Vagina (tissue), 2 donors: ENCODE data around the gene CCBE1. TPM values are rescaled to one million over a fixed set of nuclear protein-coding genes. Genes with fewer than 3 reads are reported as not detected.

Experiments
- DNase-seq, 2 donors: peaks; one replicate each; pipeline ENCODE4 v3.0.0-alpha.2; 2017; ENCODE audit errors: extremely low spot score in 2 of 2
- H3K27ac ChIP-seq: fragments of 200-600 bp; sonication (generic); one replicate; pipeline ENCODE4 v1.5.1; 2019
- H3K27me3 ChIP-seq: fragments of 200-600 bp; sonication (generic); one replicate; pipeline ENCODE4 v1.5.1; 2019
- H3K36me3 ChIP-seq, 2 donors: fragments of 200-600 bp; sonication (generic); one replicate each; pipeline ENCODE4 v1.5.1; 2017 to 2019
- H3K4me1 ChIP-seq: fragments of 200-600 bp; sonication (generic); one replicate; pipeline ENCODE4 v1.5.1; 2019
- H3K4me3 ChIP-seq, 2 donors: fragments of 200-600 bp; sonication (generic); 1 replicate in 1 of 2; 2 replicates in 1 of 2; pipeline ENCODE4 v1.5.1; 2016 to 2019
- H3K9me3 ChIP-seq: fragments of 200-600 bp; sonication (generic); one replicate; pipeline ENCODE4 v1.5.1; 2019
- POLR2A ChIP-seq, 2 donors: fragments of 450-650 bp; IDR thresholded peaks; one replicate each; pipeline ENCODE4 v1.6.1; 2017; ENCODE audit warnings: antibody characterized with exemption in 2 of 2, mild to moderate bottlenecking in 2 of 2, moderate library complexity in 2 of 2
- POLR2AphosphoS5 ChIP-seq, 2 donors: sonication (generic); formaldehyde crosslinking; IDR thresholded peaks; one replicate each; pipeline ENCODE4 v1.9.0; 2017; ENCODE audit warnings: antibody characterized with exemption in 2 of 2, mild to moderate bottlenecking in 2 of 2, low read depth in 1 of 2; ENCODE audit not compliant: insufficient read depth in 1 of 2
- intact Hi-C: fragments of 100-400 bp; cut with DNase I; formaldehyde crosslinking; loops from one replicate; pipeline ENCODE4 v1.15.1; 2023
- total RNA-seq: library from RNA; depleted of rRNA; stranded (reverse); fragments of >200 nt; gene quantifications from one replicate; pipeline ENCODE4 v1.2.3, GENCODE V29; 2016
- TF ChIP-seq, protein P1 (sequence below), 3 experiments: fragments of 450-650 bp in 2 of 3; fragments of 200-600 bp in 1 of 3; sonication (generic) in 1 of 3; IDR thresholded peaks; one replicate each; pipeline ENCODE4 v1.5.1; 2017 to 2019; ENCODE audit warnings: antibody characterized with exemption in 3 of 3, mild to moderate bottlenecking in 2 of 3, moderate library complexity in 2 of 3

The CCBE1 gene
- total RNA-seq, 1 donor from 2014 or later = 2.9 TPM

DNA sequence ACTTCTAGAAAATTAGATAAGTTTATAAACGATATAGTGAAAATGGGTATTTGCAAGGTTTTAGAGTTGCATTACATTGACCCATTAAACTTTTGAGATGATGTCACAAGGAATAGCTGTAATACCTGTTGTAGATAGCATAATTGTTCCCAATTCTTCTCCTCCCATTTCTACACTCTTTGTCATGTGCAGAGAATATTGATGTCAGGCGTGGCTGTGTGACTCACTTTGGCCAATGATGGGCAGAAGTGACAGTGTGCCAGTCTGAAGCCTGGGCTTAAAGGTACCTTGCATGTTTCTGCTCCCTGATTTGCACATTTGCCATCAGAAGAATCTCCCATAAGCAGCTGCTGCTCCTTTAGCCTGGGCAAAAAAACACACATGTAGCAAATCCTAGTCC lies 26.9 kb upstream of the CCBE1 start:
- no peak for TF ChIP-seq POLR2AphosphoS5 (IDR thresholded peaks at IDR 0.05; ENCODE audit: insufficient read depth in 1 of 2, low read depth in 1 of 2)
- TF ChIP-seq POLR2A (IDR thresholded peaks at IDR 0.05) = no peak
- TF ChIP-seq, protein P1, sequence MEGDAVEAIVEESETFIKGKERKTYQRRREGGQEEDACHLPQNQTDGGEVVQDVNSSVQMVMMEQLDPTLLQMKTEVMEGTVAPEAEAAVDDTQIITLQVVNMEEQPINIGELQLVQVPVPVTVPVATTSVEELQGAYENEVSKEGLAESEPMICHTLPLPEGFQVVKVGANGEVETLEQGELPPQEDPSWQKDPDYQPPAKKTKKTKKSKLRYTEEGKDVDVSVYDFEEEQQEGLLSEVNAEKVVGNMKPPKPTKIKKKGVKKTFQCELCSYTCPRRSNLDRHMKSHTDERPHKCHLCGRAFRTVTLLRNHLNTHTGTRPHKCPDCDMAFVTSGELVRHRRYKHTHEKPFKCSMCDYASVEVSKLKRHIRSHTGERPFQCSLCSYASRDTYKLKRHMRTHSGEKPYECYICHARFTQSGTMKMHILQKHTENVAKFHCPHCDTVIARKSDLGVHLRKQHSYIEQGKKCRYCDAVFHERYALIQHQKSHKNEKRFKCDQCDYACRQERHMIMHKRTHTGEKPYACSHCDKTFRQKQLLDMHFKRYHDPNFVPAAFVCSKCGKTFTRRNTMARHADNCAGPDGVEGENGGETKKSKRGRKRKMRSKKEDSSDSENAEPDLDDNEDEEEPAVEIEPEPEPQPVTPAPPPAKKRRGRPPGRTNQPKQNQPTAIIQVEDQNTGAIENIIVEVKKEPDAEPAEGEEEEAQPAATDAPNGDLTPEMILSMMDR (IDR thresholded peaks at IDR 0.05) = no peak
- Histone ChIP-seq H3K27me3 (no peaks in the 10 kb centered on the region), H3K9me3 (no peaks in the 10 kb centered on the region), H3K4me3 (no peak overlapping the region), H3K27ac (no peak overlapping the region), H3K4me1 (no peaks in the 10 kb centered on the region), H3K36me3 (no peaks in the 10 kb centered on the region)
- intact Hi-C loops = no loop called here
- DNase-seq = peak in 1 of 2 donors; percentile 37

DNA sequence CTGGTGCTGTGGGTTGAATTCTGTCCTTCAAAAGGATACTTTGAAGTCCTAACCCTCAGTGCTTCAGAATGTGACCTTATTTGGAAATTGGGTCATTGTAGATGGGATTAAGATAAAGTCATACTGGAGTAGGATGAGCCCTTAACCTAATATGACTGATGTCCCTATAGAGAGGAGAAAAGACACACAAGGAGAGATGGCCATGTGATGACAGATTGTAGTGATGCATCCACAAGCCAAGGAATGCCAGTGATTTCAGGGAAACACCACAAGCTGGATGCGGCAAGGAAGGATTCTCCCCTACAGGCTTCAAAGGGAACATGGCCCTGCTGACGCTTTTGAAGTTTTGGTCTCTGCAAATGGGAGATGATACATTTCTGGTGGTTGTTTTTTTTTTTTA lies 24.7 kb upstream of the CCBE1 start:
- Histone ChIP-seq H3K4me1 (peaks cover 11% of the 10 kb centered on the region), H3K9me3 (no peaks in the 10 kb centered on the region), H3K36me3 (no peaks in the 10 kb centered on the region), H3K27me3 (no peaks in the 10 kb centered on the region), H3K27ac (no peak overlapping the region), H3K4me3 (no peak overlapping the region)
- intact Hi-C loops = no loop called here
- peak in 1 of 2 donors; percentile 9 for DNase-seq
- TF ChIP-seq POLR2A (IDR thresholded peaks at IDR 0.05) (no peak), POLR2AphosphoS5 (IDR thresholded peaks at IDR 0.05; ENCODE audit: insufficient read depth in 1 of 2, low read depth in 1 of 2) (no peak)
- TF ChIP-seq, protein P1 (IDR thresholded peaks at IDR 0.05) = no peak

DNA sequence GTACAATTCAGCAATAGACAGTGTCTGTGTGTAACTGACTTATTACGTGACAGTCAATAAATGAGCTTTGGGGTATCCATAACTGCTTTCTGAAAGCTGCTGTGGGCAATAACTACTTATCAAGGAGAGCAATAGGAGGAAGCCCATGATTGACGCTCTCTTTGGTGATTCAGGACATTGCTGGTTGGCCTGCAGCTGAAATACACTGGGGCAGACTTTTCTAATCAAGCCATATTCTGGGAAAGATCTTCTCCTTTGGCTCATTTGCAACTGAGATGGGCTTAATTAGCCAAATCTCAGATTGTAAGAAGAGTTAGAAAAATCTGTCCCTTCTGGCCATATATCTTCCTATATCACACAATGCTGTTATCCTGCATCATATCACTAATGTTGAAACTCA lies 24.0 kb upstream of the CCBE1 start:
- H3K9me3 ChIP-seq = no peaks in the 10 kb centered on the region
- H3K27me3 ChIP-seq = no peaks in the 10 kb centered on the region
- no peak overlapping the region for H3K27ac ChIP-seq
- no peak for TF ChIP-seq POLR2AphosphoS5 (IDR thresholded peaks at IDR 0.05; ENCODE audit: insufficient read depth in 1 of 2, low read depth in 1 of 2)
- no peak for TF ChIP-seq POLR2A (IDR thresholded peaks at IDR 0.05)
- TF ChIP-seq, protein P1 (IDR thresholded peaks at IDR 0.05) = no peak
- H3K4me1 ChIP-seq = peaks cover 11% of the 10 kb centered on the region
- intact Hi-C loops = no loop called here
- no peak overlapping the region for H3K4me3 ChIP-seq
- DNase-seq = no peak
- no peaks in the 10 kb centered on the region for H3K36me3 ChIP-seq

DNA sequence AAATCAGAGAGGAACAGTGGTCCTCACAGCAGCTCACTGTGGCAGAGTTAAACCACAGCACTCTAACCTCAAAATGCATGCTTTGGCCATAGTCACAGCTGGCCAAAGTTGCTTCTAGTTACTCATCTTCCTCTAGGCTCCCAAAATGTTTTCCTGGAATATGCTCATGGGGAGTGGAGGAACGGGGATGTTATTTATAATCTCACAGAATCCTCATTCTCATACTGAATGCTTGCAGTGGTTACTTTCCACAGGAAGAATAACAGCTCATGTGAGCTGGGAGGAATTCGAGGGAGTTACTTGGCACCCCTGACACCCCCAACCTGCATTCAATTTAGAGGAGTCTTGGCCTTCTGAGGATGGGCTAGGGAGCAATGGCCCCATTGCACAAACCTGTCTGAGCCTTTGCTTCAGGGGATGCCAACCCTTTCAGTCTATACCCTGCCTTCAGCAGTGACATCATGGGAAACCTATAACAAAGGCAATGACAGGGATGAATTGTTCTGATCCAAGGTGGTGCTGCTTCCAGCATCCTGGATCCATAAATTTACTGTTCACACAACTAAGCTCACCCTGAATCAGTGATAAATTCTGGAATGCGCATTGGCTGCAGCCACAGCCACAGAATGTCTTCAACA lies 22.4 kb upstream of the CCBE1 start:
- intact Hi-C loops = no loop called here
- Histone ChIP-seq H3K27me3 (no peaks in the 10 kb centered on the region), H3K4me3 (no peak overlapping the region), H3K4me1 (peaks cover 11% of the 10 kb centered on the region), H3K9me3 (no peaks in the 10 kb centered on the region), H3K36me3 (no peaks in the 10 kb centered on the region), H3K27ac (no peak overlapping the region)
- DNase-seq = no peak
- TF ChIP-seq, protein P1 (IDR thresholded peaks at IDR 0.05) = no peak
- TF ChIP-seq POLR2A (IDR thresholded peaks at IDR 0.05) = no peak
- TF ChIP-seq POLR2AphosphoS5 (IDR thresholded peaks at IDR 0.05; ENCODE audit: insufficient read depth in 1 of 2, low read depth in 1 of 2) = no peak

DNA sequence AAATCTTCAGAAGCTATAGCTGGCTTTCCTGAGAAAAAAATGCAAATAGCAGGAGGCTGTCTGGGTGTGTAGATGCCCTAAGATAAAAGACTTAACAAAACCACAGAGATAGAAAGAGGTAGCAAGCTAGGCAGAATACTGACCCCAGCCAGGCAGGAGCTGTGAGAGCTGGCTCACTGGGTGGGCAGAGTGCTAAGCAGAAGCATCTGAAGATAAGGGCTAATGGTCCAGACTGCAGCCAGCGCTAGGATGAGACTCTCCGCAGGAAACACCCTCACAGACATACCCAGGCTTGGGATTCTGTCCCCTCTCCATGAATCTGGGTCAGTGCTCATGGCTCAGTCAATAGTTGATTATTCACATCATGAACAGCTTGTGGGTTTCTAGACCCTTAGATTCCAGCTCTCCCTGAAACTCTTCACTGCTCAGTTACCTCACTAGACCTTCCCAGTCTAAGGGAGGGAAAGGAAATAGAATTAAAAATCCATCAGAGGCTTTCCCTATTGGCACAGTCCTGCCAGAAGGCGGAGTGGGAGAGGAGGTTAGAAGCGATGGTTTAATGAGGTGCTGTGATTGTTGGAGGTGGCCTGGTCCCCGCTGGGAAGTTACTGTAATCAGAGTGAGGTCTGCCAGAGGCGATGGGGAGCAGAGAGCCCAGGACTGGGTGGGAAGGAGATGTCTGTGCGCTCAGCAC lies 21.4 kb upstream of the CCBE1 start:
- H3K4me1 ChIP-seq = peaks cover 11% of the 10 kb centered on the region
- no peaks in the 10 kb centered on the region for H3K9me3 ChIP-seq
- H3K4me3 ChIP-seq = no peak overlapping the region
- TF ChIP-seq, protein P1 (IDR thresholded peaks at IDR 0.05) = no peak
- TF ChIP-seq POLR2A (IDR thresholded peaks at IDR 0.05) (no peak), POLR2AphosphoS5 (IDR thresholded peaks at IDR 0.05; ENCODE audit: insufficient read depth in 1 of 2, low read depth in 1 of 2) (no peak)
- H3K27ac ChIP-seq = no peak overlapping the region
- H3K27me3 ChIP-seq = no peaks in the 10 kb centered on the region
- intact Hi-C loops = no loop called here
- no peaks in the 10 kb centered on the region for H3K36me3 ChIP-seq
- no peak for DNase-seq
